Measurements from ENCODE around the gene DDX41. TPM values are rescaled to one million over a fixed set of nuclear protein-coding genes. Genes with fewer than 3 reads are reported as not detected.
"Not testable (repeated sequence)": the region's sequence is repeated elsewhere in the genome, so short reads cannot be mapped to it uniquely, and the experiment has no call there.

Gene DDX41
- total RNA-seq, 1 experiment from 2014 or later: 318 TPM

DNA sequence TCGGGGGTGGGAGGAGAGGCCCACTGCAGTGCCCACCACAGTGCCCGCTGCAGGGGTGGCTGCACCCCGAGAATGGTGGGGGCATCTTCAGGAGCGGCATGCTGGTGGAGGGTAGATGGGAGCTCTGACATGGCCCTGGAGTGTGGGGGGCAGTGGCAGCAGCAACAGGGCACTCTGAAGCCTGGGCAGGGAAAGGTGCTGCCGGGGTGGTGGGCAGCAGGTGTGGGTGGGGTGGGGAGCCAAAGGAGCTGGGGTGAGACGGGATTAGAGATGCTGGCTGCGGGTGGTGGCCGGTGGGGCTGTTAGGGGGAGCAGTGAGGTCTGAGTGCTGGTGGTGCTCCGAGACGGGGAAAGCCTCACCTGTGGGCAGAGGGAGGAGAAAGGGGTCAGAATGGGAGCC lies 19.6 kb upstream of the DDX41 start:
- Histone ChIP-seq H3K27ac (ENCODE audit: low read length) (no peak overlapping the region), H3K27me3 (ENCODE audit: low read length) (no peaks in the 10 kb centered on the region), H3K9ac (ENCODE audit: low read length) (no peak overlapping the region), H2AFZ (ENCODE audit: low read length) (no peak overlapping the region), H3K36me3 (ENCODE audit: low read depth, low read length) (peaks cover 31% of the 10 kb centered on the region), H3K9me2 (replicated peaks; ENCODE audit: low read length) (no peaks in the 10 kb centered on the region), H3K9me3 (ENCODE audit: low read length) (no peaks in the 10 kb centered on the region), H4K20me1 (ENCODE audit: low read length) (0 out of 2 replicates have a peak, but pooled peaks cover 3% of the 10 kb centered on the region), H3K4me2 (ENCODE audit: low read length) (no peak overlapping the region), H3K79me2 (ENCODE audit: low read length) (peaks cover 14% of the 10 kb centered on the region; the same call in 1 of the 2 replicates), H3K4me1 (ENCODE audit: insufficient read depth, low read length) (peaks cover 19% of the 10 kb centered on the region), H3F3A (ENCODE audit: low read length, unreplicated experiment) (no peaks in the 10 kb centered on the region), H3K4me3 (ENCODE audit: low read length) (no peak overlapping the region)
- TF ChIP-seq, protein P1, sequence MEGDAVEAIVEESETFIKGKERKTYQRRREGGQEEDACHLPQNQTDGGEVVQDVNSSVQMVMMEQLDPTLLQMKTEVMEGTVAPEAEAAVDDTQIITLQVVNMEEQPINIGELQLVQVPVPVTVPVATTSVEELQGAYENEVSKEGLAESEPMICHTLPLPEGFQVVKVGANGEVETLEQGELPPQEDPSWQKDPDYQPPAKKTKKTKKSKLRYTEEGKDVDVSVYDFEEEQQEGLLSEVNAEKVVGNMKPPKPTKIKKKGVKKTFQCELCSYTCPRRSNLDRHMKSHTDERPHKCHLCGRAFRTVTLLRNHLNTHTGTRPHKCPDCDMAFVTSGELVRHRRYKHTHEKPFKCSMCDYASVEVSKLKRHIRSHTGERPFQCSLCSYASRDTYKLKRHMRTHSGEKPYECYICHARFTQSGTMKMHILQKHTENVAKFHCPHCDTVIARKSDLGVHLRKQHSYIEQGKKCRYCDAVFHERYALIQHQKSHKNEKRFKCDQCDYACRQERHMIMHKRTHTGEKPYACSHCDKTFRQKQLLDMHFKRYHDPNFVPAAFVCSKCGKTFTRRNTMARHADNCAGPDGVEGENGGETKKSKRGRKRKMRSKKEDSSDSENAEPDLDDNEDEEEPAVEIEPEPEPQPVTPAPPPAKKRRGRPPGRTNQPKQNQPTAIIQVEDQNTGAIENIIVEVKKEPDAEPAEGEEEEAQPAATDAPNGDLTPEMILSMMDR (conservative IDR thresholded peaks at IDR 0.05; ENCODE audit: low read depth, low read length): no peak
- TF ChIP-seq EZH2phosphoT487 (IDR thresholded peaks at IDR 0.05; ENCODE audit: borderline replicate concordance, low read length): no peak
- TF ChIP-seq EZH2 (IDR thresholded peaks at IDR 0.05; ENCODE audit: low read length, unreplicated experiment): no peak
- DNase-seq (no peak), ATAC-seq (no peak)
- no TSS peak for BruUV-seq (replicated peaks)
- intact Hi-C loops (cut with micrococcal nuclease): no loop called here
- CTCF ChIA-PET: no interaction called here
- POLR2A ChIA-PET (ENCODE audit: unreplicated experiment): no interaction called here

DNA sequence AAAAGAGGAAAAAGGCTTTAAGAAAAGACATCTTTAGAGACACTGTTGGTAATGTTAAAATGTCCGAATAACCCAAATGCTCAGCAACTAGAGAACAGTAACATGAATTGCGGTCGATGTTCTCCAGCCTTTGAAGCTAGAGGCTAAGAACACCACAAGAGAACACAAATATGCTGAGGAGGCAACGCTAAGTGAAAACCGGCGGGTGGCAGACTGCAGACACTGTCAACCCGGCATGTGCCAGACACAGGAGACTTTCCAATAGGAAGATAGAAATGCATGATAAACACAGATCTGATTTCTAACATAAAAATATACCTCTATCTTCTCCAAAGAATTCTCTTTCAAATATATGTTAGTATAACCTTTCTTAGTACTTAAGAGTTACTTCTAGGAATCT lies 18.4 kb upstream of the DDX41 start:
- Histone ChIP-seq H4K20me1 (ENCODE audit: low read length) (no peaks in the 10 kb centered on the region), H3K36me3 (ENCODE audit: low read depth, low read length) (peaks cover 40% of the 10 kb centered on the region)
- POLR2A ChIA-PET (ENCODE audit: unreplicated experiment): no interaction called here

DNA sequence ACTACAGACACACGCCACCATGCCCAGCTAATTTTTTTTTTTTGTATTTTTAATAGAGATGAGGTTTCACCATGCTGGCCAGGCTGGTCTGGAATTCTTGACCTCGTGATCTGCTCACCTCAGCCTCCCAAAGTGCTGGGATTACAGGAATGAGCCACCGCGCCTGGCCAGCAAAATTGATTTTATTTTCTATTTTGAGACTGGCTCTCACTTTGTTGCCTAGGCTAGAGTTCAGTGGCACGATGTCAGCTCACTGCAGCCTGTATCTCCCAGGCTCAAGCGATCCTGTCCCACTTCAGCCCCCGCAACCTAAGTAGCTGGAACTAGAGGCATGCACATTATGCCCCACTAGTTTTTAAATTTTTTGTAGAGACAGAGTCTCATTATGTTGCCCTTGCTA lies 17.7 kb upstream of the DDX41 start:
- H2AFZ ChIP-seq (ENCODE audit: low read length); H3K4me2 ChIP-seq (ENCODE audit: low read length); H3K27ac ChIP-seq (ENCODE audit: low read length); ATAC-seq; DNase-seq; H3K9me2 ChIP-seq (replicated peaks; ENCODE audit: low read length); intact Hi-C loops (cut with micrococcal nuclease); CTCF ChIA-PET; H3K4me3 ChIP-seq (ENCODE audit: low read length); H3K9ac ChIP-seq (ENCODE audit: low read length); H3K9me3 ChIP-seq (ENCODE audit: low read length); H4K20me1 ChIP-seq (ENCODE audit: low read length); POLR2A ChIA-PET (ENCODE audit: unreplicated experiment); H3K79me2 ChIP-seq (ENCODE audit: low read length); H3F3A ChIP-seq (ENCODE audit: low read length, unreplicated experiment); BruUV-seq (replicated peaks); H3K27me3 ChIP-seq (ENCODE audit: low read length): not testable (repeated sequence)
- Histone ChIP-seq H3K36me3 (ENCODE audit: low read depth, low read length) (peaks cover 40% of the 10 kb centered on the region), H3K4me1 (ENCODE audit: insufficient read depth, low read length) (peaks cover 23% of the 10 kb centered on the region)

More for the DNA sequence above, 18.4 kb upstream of the DDX41 start:
- no peak overlapping the region for H3K27ac ChIP-seq (ENCODE audit: low read length)
- no TSS peak for BruUV-seq (replicated peaks)
- no peak for ATAC-seq
- no peak overlapping the region for H3K4me2 ChIP-seq (ENCODE audit: low read length)
- 0 out of 2 replicates have a peak, but pooled peaks cover 3% of the 10 kb centered on the region for H3K79me2 ChIP-seq (ENCODE audit: low read length)
- intact Hi-C loops (cut with micrococcal nuclease): no loop called here
- TF ChIP-seq EZH2phosphoT487 (IDR thresholded peaks at IDR 0.05; ENCODE audit: borderline replicate concordance, low read length) (no peak), EZH2 (IDR thresholded peaks at IDR 0.05; ENCODE audit: low read length, unreplicated experiment) (no peak)
- TF ChIP-seq, protein P1 (conservative IDR thresholded peaks at IDR 0.05; ENCODE audit: low read depth, low read length): no peak
- H3K9ac ChIP-seq (ENCODE audit: low read length): no peak overlapping the region
- no peaks in the 10 kb centered on the region for H3K9me3 ChIP-seq (ENCODE audit: low read length)
- H2AFZ ChIP-seq (ENCODE audit: low read length): no peak overlapping the region
- CTCF ChIA-PET: no interaction called here
- H3K4me3 ChIP-seq (ENCODE audit: low read length): no peak overlapping the region
- peaks cover 23% of the 10 kb centered on the region for H3K4me1 ChIP-seq (ENCODE audit: insufficient read depth, low read length)
- no peak for DNase-seq
- H3K27me3 ChIP-seq (ENCODE audit: low read length): no peaks in the 10 kb centered on the region
- H3K9me2 ChIP-seq (replicated peaks; ENCODE audit: low read length): no peaks in the 10 kb centered on the region
- H3F3A ChIP-seq (ENCODE audit: low read length, unreplicated experiment): no peaks in the 10 kb centered on the region
